Fibroblast of skin of left biceps (primary cell): ENCODE data around the gene EPN1.
"Not testable (repeated sequence)": the region's sequence is repeated elsewhere in the genome, so short reads cannot be mapped to it uniquely, and the experiment has no call there.

ENCODE experiments used
- DNase-seq, 2 experiments: peaks; one replicate each; pipeline ENCODE4 v3.0.0-alpha.2; 2013; ENCODE audit warnings: low read depth in 2 of 2

EPN1 gene

DNA sequence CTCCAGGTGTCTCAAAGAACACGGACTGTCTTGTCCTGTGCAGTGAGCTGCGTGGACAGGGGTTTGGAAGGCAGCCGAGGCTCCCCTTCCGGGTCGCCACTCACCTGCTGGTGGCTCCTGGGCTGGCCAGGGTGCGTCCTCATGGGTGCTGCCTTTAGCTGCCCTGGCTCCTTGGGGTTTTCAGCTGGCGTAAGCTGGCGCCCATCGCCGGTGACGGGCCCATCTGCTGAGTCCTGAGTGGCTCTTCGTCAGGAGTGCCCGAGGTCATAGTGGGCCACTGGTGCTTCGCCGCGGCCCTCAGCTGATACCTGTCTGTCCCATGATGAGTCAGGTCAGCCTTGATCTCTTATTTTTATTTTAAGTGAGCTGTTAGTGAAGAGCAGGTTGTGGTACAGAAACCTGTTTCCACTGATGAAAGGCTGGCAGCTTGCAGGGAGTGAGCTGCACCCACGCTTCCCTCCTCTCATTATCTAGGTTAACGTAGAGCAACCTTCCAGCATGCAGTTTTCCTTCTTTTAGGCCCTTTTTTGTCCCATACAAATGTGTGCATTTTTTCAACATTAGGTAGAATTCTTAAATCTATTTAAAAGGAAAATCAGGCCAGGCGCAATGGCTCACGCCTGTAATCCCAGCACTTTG is 18.4 kb downstream of the EPN1 start:
- DNase-seq, result no peak

DNA sequence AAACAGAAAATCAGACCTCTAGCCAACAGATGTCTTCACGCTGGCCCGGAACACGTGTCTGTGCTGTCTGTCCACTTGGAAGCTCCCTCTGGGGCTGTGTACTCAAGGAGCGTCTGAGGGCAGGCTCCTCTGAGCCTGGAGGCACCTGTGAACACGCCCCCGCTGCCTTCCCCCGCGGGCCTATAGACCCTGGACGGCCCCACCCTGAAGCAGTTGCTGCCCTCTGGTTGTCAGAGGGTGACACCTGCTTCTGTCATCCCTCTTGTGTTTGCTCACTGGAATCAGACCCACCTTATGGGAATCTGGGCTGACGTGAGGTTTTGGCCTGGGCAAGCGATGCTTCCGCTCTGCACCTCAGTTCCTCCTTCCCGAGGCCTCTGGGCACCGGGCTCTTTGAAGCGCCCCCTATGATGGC is 19.2 kb downstream of the EPN1 start:
- no peak for DNase-seq

DNA sequence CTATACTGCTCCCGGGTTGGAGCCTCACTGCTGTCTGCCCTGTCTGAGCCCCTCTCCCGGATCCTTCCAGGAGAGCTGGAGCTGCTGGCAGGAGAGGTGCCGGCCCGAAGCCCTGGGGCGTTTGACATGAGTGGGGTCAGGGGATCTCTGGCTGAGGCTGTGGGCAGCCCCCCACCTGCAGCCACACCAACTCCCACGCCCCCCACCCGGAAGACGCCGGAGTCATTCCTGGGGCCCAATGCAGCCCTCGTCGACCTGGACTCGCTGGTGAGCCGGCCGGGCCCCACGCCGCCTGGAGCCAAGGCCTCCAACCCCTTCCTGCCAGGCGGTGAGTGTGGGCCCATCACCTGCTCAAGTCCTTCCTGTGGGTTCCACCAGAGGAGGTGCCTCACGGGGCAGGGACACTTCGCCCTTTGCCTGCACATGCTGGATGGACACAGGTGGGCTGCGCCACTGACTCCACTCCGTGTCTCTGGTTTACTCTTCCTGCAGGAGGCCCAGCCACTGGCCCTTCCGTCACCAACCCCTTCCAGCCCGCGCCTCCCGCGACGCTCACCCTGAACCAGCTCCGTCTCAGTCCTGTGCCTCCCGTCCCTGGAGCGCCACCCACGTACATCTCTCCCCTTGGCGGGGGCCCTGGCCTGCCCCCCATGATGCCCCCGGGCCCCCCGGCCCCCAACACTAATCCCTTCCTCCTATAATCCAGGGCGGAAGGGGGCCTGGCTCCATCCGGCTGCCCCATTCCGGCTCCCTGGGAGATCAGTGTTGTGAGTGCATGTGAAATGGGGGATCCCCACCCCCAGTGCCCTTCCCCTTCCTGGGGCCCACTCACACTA is 19.8 kb downstream of the EPN1 start:
- DNase-seq, result no peak

GRCh38 chr19:55695511-55696290 is 20.7 kb downstream of the EPN1 start:
- no peak for DNase-seq

DNA sequence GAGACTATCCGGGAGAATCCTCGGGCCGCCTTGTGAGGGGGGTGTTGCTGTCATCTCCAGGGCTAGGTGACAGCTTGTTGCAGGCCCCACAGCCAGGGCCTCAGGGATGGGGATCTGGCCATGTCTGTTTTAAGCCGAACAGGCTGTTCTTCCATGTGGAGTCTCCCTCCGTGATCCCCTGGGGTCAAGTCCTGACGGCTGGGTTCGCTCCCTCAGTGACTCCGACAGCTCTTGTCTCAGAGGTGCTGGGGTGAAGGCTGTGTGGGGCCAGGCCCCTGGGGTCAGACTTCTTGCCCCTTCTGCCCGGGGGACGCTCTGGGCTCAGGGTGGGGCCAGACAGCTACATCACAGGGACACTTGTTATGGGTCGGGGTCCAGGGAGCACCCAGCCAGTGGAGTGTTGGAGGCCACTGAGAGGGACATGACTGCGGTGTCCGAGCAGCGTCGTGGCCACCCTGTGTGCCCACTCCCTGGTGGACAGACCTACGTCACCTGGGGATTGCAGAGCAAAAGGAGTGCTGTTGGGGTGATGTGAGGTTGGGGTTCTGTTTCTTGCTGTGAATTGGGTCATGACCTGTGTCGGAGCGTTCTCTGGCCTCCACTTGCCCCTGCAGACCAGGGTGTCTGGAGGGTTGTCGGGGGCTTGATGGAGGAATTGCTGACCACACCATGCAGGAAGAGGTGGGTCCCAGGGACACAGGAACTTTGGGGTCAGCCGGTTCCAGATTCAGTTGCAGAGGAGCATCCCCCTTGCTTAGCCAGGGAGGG is 21.5 kb downstream of the EPN1 start:
- DNase-seq, result no peak

GRCh38 chr19:55697069-55697440 is 22.0 kb downstream of the EPN1 start:
- DNase-seq, result no peak

GRCh38 chr19:55697698-55698097 is 22.7 kb downstream of the EPN1 start:
- DNase-seq, result no peak

DNA sequence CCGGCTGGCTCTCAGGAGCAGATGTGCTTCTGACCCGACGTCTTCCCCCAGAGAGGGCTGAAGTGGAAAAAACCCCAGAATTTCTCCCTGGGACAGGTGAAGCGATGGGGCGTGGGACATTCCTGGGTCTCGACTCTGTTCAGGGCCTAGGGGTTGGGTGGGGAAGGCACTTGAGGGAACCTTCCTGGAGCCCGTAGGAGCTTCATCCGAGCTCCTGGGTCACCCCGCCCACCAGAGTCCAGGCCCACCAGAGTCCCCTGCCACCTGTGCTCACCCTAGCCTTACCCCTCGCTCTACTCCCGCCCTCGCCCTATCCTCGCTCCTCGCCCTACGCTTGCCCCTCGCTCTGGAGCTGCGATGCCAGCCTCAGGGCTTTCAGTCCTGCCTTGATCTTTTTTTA is 23.2 kb downstream of the EPN1 start:
- no peak for DNase-seq

DNA sequence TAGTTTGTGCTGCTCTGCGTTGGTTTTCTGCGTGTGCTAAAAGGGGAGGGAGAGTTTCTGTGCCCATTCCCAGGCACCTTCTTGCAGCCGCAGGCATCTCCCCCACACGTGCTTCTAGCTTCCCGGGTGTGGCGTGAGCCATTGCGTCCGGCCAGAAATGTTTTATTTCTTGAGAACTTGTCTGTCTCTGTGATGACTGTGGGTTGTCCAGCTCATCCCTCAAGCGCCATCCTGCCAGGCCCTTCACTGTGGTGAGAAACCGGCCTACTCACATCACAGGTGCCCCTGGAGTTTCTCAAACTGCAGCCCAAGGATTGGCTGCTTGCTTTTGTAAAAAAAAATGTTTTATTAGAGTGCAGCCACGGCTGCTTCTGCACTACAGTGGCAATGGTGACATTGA is 24.2 kb downstream of the EPN1 start:
- DNase-seq, result no peak

- no peak for DNase-seq
Observed at GRCh38 chr19:55700813-55701212, 25.8 kb downstream of the EPN1 start.

DNA sequence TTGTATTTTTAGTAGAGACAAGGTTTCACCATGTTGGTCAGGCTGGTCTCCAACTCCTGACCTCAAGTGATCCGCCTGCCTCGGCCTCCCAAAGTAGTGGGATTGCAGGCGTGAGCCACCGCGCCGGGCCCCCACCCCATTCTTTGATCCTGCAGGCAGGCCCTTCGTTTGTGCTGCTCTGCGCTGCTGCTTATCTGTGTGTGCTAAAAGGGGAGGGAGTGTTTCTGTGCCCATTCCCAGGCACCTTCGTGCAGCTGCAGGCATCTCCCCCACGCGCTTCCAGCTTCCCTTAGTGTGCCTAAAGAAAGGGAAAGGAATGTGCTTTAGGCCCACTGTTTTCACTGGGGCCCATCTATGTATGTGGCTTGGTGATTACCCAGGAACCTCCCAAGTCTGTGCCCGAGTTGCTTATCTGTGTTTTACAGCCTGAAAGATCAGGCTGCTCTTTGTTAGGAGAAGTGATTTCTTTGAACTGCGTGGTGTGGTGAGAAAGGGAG is 27.2 kb downstream of the EPN1 start:
- no peak for DNase-seq

DNA sequence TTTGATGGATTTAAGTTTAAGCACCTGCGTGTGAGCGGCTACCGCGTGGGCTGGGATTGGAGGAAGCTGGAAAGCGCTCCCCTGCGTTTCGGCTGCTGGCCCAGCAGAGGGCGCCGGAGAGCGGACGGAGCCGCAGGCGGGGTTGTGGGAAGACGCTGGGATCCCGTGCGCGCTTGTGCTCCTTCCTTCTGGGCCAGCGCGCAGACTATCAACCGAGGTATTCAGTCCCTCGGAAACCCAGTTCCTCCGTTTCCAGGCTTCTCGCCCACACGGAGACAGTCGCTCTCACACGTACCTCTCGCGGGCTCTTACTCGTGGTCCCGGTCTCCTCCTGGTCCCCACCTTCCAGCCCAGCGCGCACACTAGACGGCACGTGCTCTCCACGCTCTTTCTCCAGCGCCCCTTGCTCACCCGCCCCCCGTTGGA is 28.8 kb downstream of the EPN1 start:
- no peak for DNase-seq

DNA sequence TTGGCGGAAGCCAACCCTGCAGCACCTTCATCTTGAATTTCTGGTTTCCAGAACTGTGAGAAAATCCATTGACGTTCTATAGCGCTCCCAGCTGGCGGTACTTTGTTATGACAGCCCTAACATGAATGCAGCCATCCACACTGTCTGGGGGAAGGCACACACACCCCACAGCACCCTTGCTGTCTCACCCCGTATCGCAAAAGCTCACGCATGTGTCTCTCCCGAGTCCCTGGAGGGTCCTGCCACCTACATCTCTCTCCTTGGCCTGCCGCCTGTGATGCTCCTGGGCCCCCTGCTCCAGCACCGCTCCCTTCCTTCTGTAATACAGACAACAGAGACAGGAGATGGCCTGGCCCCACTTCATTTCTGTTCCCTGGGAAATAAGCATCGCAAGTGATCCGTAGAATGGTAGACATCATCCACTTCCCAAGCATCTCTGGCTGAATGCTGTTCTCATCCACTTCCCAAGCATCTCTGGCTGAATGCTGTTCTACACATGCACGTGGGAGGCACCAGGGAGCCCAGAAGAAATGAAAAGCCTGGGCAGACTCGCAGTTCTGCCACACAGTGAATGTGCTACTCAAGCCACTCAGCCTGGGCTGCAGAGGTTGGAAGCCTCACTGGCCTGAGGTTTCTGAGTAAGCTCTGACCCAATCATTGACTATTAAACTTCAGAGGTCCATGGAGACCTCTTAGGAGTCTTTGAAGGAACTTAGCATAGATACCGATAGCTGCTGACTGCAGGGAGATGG is 29.6 kb downstream of the EPN1 start:
- no peak for DNase-seq

DNA sequence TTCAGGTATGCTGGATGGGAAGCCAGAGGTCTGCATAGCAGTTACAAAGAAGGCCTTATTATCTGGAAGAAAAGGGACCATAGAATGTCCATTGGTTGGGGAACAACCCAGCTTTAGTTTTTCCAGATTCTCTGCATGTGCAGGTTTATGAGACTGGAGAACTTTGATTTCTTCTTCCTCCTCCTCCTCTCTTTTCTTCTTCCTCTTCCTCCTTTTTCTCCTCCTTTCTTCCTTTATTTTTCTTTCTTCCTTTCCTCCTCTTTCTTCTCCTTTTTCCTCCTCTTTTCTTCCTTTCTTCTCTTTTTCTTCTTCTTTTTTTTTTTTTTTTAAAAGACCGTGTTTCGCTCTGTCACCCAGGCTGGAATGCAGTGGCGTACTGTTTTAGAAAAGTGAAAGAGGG is 30.9 kb downstream of the EPN1 start:
- no peak for DNase-seq

- no peak for DNase-seq
Observed at GRCh38 chr19:55711719-55712118, 36.7 kb downstream of the EPN1 start.

- DNase-seq, result no peak
Observed at GRCh38 chr19:55712804-55713631, 38.0 kb downstream of the EPN1 start.

- DNase-seq, result no peak
Observed at GRCh38 chr19:55716531-55716930, 41.5 kb downstream of the EPN1 start.

DNA sequence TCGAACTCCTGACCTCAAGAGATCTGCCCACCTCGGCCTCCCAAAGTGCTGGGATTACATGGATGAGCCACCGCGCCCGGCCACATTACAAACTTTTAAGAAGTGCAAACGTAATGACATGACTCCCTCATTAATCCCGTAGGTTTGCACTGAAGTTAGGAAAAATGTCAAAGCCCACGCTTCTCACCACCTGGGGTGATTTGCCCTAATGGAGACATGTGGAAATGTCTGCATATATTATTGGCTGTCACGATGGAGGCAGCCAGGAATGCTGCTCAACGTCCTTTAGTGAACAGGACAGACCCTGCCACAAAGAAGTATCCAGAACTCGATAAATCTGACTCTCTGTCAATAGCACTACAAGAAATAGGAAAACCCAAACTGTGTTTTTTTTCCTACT is 42.2 kb downstream of the EPN1 start:
- DNase-seq, result no peak

DNA sequence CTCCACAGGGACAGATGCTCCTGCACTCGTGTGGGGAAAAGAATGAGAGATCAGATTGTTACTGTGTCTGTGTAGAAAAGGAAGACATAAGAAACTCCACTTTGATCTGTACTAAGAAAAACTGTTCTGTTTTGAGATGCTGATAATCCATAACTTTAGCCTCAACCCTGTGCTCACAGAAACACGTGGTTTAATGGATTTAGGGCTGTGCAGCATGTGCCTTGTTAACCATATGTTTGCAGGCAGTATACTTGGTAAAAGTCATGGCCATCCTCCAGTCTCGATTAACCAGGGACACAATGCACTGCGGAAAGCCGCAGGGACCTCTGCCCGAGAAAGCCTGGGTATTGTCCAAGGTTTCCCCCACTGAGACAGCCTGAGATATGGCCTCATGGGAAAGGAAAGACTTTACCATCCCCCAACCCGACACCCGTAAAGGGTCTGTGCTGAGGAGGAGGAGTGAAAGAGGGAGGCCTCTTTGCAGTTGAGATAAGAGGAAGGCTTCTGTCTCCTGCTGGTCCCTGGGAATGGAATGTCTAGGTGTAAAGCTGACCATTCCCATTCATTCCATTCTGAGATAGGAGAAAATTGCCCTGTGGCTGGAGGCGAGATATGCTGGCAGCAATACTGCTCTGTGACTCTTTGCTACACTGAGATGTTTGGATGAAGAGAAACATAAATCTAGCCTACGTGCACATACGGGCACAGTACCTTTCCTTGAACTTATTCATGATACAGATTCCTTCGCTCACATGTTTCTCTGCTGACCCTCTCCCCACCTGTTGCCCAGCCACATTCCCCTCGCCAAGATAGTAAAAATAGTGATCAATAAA is 43.1 kb downstream of the EPN1 start:
- DNase-seq, result not testable (repeated sequence)
